HuH-7.5 (cell line): ENCODE measurements around the gene IMMP2L.

ENCODE experiments used
- DNase-seq: peaks from one replicate; pipeline ENCODE4 v3.0.0; 2011; ENCODE audit warnings: low spot score

Gene IMMP2L

DNA sequence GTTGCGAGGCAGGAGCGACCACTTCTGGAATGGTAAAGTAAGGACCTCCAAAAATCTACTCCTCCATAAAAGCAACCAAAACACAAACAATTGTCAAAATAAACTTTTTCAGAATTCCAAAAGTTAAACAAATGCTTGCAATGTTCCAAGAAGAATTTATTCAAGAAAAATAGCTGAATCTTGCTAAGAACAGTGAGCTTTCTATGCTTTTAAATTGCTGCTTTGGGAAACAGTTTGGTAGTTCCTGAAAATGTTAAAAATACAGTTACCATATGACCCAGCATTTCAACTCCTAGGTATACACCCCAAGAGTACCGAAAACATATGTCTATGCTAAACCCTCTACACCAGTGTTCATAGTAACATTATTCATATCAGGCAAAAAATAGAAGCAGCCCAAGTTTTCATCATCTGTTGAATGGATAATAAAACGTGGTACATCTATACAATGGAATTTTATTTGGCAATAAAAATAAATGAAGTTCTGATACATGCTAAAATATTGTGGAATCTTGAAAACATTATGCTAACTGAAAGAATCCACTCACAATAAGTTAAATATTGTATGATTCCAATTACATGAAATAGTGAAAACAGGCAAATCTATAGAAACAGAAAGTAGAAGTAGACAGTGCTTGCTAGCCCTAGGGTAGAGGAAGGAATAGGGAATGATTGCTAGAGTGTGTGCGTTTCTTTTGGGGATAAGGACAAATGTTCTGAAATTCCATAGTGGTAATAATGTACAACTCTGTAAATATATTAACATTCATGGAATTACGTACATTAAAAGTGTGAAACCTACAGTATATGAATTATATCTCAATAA is 414.4 kb downstream of the IMMP2L start:
- no peak for DNase-seq

- no peak for DNase-seq
Measured at GRCh38 chr7:111146136-111146535, 416.2 kb downstream of the IMMP2L start.

DNA sequence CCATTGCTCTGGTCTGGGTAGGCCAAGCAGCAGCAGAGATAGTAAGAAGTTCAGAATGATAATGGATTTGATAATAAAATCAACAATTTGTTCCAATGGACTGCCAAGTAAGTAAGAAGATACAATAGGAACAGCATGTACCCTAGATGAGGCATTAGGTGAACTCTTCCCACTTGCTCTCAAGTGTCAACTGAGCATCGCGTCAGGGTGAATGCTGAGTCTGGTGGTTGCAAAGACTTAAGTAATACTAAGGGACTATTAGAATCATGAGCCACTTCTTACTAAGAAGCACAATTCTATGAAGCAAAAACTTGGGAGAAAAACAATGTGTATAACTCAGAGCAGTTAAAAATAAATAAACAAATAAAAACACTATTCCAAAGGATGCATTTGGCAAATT is 416.8 kb downstream of the IMMP2L start:
- no peak for DNase-seq

- no peak for DNase-seq
Measured at GRCh38 chr7:111140091-111140865, 422.0 kb downstream of the IMMP2L start.

GRCh38 chr7:111138586-111138985 is 423.7 kb downstream of the IMMP2L start:
- DNase-seq, result no peak

GRCh38 chr7:111138193-111138569 is 424.1 kb downstream of the IMMP2L start:
- DNase-seq, result no peak

DNA sequence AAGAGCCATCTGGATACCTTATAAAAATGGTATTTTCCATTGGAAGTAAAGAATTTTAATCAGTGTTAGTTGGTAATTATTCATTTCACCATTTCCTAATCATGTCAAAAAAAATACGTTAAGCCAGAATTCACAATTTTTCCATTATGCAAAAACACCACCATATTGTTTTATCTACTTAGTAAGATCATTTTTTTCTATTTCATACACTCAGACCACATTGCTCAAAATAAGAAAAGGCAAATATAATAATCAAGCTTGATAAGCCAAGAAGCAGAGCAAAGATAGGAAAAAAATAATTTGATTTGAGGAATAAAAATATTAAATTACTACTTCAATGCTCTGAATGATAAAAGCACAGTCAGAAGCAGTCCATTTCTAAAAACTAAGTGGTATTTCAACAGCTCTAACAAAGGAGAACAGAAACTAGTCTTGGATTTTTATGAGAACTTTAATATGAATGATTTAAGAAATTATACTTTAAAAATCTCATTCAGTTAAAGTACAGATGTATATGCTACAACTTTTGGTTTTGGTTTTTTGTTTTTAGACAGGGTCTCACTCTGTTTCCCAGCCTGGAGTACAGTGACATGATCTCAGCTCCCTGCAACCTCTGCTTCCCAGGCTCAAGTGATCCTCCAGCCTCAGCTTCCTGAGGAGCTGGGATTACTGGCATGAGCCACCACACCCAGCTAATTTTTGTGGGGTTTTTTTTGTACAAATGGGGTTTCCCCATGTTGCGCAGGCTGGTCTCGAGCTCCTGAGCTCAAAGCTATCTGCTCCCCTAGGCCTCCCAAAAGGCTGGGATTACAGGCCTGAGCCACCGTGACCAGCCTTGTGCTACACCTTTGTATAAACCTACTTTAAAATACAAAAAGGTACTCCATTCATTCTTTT is 424.7 kb downstream of the IMMP2L start:
- DNase-seq, result no peak

DNA sequence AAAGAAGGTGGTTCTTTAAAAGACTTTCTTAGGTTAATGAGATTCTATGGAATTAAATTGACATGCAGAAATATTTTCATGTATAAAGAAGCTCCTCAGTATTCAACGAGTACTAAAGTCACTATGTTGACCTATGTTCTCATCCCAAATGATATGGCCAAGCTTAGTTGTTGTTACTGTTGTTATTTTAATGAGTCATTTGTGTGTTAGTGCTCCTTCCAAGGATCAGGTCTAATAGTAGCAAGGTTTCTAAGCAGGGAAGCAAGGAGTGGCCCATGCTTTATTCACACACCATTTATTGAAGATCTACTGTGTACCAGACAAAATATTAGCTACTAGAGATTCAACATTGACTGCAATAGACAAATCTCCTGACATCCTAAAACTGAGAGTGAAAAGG is 429.5 kb downstream of the IMMP2L start:
- no peak for DNase-seq

- DNase-seq, result no peak
Measured at GRCh38 chr7:111129435-111129834, 432.9 kb downstream of the IMMP2L start.

DNA sequence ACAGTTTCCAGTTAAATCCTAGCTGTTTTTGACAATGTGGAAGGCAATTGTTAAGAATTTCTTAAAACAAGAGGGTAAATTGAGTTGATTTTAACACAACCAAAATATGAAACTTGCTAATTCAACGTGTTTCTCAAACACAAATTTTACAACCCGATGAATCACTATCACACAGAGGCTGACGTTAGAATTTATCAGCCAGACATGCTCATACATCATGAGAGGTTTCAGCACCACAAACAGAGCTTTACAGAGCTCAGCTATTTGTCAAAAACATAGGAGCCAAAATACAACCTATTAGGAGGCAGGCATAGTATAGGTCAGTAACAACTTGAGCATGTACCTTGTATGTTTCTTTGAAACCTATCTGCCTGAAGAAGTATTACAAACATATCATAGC is 435.3 kb downstream of the IMMP2L start:
- DNase-seq, result no peak

DNA sequence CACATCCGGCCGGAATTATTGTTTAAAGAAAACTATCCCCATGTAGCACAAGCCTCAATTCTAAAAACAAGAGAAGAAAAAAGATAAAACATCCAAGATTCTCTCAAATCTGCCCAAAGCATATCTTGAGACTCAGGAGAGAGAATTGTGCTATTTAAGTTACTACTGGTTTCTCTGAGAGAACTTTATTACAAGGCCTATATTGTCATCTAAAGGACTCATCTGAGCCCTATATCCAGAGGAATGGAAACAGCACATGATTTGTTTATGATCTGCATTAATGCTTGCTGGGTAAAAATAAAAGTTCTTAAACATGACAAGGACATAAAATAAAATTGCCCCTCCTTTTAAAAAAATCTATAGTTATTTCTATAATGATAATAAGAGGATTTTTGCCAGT is 446.3 kb downstream of the IMMP2L start:
- no peak for DNase-seq

DNA sequence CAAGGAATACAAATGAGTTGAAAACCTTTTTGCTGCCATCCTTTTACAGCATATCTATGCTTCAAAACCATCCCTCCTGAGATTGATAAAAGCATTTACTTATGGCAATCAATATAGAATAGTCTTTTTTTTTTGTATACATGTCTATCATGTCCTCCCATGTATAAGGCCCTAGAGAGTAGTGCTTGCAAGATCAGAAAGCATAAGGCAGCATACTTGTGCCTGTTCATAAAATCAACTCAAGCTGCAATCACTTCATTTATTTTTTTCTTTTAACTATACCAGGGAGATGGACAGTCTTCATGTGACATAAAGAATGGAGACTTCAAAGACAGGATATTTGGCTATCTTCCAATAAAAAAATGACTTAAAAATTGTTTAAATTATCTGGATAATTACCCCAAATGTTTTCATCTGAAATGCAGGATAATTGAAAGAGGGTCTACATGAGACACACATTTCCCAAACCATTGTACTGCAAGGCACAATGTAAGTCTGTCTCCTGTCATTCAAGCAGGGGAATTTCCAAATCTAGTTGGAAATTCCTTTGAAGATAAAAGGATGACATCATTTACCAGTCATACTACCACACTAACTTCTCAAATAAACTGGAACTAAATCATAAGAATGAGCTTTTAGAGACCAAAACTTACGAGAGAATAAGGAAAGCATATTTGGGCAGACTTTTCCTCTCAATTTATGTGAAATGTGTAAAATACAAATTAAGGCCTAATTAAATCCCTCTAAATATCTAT is 448.9 kb downstream of the IMMP2L start:
- DNase-seq, result no peak

DNA sequence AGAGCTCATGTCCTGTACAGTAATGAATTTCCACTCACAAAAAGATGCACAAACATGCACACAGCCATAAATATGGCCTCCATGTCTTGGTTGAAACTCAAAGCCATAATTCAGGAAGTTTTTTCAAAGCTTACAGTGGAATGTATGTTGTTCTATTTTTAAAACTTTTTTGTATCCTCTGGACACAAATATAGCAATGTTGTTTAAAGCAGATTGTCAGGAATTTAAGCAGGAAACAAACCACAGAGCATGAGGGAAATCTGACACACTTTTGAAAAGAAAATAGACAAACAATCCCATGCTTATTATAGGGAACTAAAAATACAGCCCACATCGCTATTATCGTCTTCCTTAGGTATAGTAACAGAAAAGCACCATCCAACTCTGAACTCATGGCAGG is 449.9 kb downstream of the IMMP2L start:
- DNase-seq, result no peak

DNA sequence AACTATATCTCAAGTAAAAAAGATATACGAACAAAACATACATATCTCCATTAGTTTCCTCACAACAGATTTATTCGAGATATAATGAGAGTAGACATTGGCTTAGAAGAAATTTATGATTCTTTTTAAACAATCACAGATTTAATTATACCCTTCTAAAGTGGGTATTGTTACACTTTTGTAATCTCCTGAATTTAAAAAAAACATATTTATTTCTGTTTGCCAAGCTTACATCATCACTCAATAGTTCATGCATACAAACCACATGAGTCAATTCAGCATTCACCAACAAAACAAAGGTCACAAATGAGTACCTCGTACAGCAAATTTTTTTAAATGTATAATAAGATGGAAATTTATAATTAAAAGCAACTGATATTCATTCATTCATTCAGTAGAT is 453.8 kb downstream of the IMMP2L start:
- no peak for DNase-seq

DNA sequence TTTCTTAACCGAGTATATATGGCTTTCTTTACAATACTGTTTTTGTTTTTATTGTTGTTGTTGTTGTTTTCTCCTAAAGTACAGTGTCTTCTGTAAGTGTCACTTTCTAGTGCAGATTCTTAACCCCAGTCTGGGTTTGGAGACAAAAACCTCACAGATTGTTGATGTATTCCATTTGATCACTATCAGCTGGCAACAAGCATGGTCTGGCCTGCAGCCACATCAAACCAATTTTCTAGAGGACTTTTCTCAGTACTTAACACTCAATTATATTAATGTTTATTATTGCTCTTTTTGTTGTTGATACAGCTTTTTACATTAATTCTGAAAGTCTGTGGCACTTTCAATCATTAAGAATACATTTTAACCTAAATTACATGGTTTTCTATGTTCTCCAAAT is 454.3 kb downstream of the IMMP2L start:
- DNase-seq, result no peak

DNA sequence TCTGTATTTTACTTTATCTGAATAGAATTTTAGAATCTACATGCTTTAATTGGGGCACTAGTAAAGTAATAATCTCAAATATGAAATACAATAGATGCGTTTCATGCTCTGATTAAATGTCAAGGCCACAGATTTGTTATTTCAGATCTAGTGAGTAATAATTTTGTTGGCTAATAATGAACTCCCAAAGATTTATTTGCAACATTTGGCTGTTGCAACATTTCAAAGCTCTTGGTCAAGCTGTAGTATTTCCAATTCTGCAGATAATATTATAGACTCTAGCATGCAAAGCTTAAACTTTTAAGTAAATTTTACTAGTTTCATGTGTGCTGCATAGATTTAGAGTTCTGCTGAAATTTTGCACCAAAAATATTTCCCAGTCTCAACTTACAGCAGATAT is 454.7 kb downstream of the IMMP2L start:
- no peak for DNase-seq

- DNase-seq, result no peak
Measured at GRCh38 chr7:111105269-111105668, 457.0 kb downstream of the IMMP2L start.

GRCh38 chr7:111104710-111105109 is 457.6 kb downstream of the IMMP2L start:
- DNase-seq, result no peak

- no peak for DNase-seq
Measured at GRCh38 chr7:111103678-111104274, 458.5 kb downstream of the IMMP2L start.

- no peak for DNase-seq
Measured at GRCh38 chr7:111103136-111103535, 459.2 kb downstream of the IMMP2L start.
